Adrenal gland (tissue), 5 donors: ENCODE results near the gene SIX5.

Experiments
- CTCF ChIP-seq, 6 experiments: fragments of 450-650 bp in 4 of 6; fragments of 200-600 bp in 2 of 6; sonication (generic) in 1 of 6; IDR thresholded peaks; 1 replicate in 5 of 6; 2 replicates in 1 of 6; pipeline versions ENCODE4 v1.5.1 to v1.8.0; 2016 to 2021; ENCODE audit warnings: antibody characterized with exemption in 6 of 6, mild to moderate bottlenecking in 2 of 6, moderate library complexity in 1 of 6
- POLR2A ChIP-seq, 2 donors: fragments of 450-650 bp; IDR thresholded peaks; one replicate each; pipeline ENCODE4 v1.6.1; 2017; ENCODE audit warnings: antibody characterized with exemption in 2 of 2, mild to moderate bottlenecking in 2 of 2, moderate library complexity in 1 of 2
- donor health status: DM: no; HTN: no; CAD: no.

GRCh38 chr19:45785781-45786532, 16.9 kb upstream of the SIX5 start:
- TF ChIP-seq CTCF (IDR thresholded peaks at IDR 0.05) (no peak), POLR2A (IDR thresholded peaks at IDR 0.05) (no peak)
